Epithelial cell of proximal tubule (primary cell): ENCODE results near the gene SEPTIN1. TPM values are rescaled to one million over a fixed set of nuclear protein-coding genes. Genes with fewer than 3 reads are reported as not detected.

Experiments used
- DNase-seq: peaks from one replicate; pipeline ENCODE4 v3.0.0-alpha.2; 2011; ENCODE audit warnings: low read depth
- H3K4me3 ChIP-seq: 2 replicates; pipeline ENCODE4 v1.5.1; 2011; ENCODE audit warnings: low read depth, mild to moderate bottlenecking, low read length
- total RNA-seq: library from RNA; depleted of rRNA; stranded (reverse); fragments of >200 nt; gene quantifications from 2 replicates; pipeline ENCODE4 v1.2.3, GENCODE V29; 2015
- TF ChIP-seq, protein P1 (sequence below): conservative IDR thresholded peaks from 2 replicates; pipeline ENCODE4 v1.5.1; 2012; ENCODE audit warnings: low read depth, mild to moderate bottlenecking, low read length

The SEPTIN1 gene
- total RNA-seq, 1 donor from 2014 or later = 0.23 TPM

DNA sequence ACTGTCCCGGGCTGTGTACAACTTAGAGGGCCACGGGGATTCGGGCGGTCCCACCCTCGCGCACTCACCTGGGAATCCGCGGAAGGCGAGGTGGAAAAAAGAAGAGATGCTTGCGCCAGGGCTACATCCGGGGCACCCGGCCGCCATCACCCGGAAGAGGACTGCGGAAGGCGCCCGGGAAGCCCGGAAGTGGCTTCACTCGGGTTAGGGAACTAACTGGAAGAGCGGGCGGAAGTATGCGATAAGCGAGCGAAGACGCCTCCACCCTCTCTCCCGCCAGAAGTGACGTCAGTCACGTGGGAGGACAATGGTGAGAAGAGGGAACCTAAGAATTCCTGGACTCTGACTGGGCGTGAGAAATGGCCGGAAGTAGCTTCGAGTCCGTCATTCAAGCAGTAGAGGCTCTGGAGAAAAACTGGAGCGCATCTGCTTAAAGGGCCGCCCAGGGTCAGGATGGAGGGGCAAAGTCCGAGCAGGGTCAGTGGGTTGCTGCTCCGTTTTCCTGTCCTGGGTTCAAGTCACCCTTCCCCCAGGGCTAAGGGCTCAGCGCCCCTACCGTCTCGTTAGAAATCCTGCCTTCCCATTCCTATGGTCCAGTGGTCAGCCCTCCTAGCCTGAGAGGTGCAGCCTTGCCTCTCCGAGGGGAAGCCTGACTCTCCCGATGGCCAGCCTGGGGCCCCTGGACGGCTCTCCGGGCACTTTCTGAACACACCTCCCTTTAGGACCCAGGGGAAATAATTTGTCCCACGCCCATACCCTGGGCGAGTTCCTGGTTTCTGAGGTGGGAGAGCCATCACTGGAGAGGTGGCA, 27.0 kb downstream of the SEPTIN1 start, which contains the start of gene CD2BP2:
TSS of gene CD2BP2 (minus strand) at position 165 of the 810 bp plus-strand sequence. CDS start 627 bp downstream, outside the sequence.
- TF ChIP-seq, protein P1, sequence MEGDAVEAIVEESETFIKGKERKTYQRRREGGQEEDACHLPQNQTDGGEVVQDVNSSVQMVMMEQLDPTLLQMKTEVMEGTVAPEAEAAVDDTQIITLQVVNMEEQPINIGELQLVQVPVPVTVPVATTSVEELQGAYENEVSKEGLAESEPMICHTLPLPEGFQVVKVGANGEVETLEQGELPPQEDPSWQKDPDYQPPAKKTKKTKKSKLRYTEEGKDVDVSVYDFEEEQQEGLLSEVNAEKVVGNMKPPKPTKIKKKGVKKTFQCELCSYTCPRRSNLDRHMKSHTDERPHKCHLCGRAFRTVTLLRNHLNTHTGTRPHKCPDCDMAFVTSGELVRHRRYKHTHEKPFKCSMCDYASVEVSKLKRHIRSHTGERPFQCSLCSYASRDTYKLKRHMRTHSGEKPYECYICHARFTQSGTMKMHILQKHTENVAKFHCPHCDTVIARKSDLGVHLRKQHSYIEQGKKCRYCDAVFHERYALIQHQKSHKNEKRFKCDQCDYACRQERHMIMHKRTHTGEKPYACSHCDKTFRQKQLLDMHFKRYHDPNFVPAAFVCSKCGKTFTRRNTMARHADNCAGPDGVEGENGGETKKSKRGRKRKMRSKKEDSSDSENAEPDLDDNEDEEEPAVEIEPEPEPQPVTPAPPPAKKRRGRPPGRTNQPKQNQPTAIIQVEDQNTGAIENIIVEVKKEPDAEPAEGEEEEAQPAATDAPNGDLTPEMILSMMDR = peak; percentile 21
- peak; percentile 97 for DNase-seq
- H3K4me3 ChIP-seq = peak within 1 kb of the TSS; percentile 85

DNA sequence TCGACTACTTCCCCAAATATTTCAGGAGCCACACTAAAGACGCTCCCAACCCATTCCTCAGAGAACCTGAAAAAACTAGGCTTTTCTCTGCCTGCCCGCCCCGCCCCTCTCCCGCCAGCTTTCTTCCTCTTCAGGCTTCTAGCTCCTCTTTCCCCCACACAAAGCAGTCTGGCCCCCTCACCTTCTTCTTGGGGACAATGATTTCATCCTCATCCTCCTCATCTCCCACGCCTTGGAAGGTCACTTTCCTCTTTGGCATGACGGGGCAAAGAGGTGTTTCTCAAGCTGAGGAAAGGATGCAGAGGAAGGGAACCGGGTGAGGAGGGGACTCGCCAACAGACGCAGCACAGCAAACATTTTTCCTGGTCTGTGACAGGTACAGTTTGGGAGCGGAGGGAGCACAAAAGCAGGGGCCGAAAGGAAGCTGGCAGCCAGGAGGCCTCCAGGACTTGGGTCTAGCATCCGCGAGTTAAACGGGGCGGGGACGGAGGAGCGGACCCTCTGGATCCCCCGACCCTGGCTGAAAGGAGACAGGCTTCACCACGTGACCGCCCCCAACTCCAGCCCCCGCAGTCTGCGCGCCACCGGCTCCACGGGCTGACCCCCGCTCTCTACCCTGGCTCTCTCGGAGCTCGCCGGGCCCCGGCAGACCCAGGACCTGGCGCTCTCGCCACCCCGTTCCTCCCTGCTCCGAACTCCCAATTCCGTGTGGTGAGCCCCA, 27.8 kb downstream of the SEPTIN1 start:
- DNase-seq = no peak
- TF ChIP-seq, protein P1 = no peak
- H3K4me3 ChIP-seq = peak overlapping the region; percentile 85

DNA sequence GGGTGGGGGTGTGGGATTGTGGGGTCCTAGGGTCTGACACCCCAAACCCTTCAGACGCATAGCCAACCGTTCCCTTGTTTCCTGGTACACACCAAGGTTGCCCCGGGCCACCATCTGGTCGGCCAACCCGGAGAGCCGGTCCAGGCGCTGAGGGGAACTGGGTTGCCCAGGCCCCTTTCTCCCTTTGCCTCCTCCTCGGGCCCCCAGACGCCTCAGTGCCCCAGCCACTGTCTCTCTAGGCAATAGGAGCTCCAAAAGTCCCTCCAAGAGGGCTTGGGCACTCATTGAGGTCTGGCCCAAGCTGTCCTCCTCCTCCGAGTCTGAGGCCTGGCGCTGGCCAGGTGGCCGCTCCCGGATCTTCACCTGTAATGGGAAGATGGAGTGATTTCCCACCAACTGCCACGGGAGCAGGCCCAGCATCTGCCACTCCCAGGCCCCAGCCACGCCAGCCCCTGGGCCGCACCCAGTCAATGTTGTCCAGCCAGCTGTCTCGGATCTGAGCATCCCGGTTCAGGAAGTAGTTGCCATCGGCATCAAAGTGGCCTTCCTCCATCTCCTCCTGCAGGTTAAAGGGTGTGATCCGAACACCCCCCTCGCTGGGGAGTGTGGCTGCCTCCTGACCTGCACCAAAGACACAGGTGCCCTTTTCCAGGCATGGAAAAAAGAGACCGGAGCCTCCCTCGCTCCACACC, 28.8 kb downstream of the SEPTIN1 start:
- no peak for DNase-seq
- peak overlapping the region; percentile 85 for H3K4me3 ChIP-seq
- TF ChIP-seq, protein P1 = no peak

DNA sequence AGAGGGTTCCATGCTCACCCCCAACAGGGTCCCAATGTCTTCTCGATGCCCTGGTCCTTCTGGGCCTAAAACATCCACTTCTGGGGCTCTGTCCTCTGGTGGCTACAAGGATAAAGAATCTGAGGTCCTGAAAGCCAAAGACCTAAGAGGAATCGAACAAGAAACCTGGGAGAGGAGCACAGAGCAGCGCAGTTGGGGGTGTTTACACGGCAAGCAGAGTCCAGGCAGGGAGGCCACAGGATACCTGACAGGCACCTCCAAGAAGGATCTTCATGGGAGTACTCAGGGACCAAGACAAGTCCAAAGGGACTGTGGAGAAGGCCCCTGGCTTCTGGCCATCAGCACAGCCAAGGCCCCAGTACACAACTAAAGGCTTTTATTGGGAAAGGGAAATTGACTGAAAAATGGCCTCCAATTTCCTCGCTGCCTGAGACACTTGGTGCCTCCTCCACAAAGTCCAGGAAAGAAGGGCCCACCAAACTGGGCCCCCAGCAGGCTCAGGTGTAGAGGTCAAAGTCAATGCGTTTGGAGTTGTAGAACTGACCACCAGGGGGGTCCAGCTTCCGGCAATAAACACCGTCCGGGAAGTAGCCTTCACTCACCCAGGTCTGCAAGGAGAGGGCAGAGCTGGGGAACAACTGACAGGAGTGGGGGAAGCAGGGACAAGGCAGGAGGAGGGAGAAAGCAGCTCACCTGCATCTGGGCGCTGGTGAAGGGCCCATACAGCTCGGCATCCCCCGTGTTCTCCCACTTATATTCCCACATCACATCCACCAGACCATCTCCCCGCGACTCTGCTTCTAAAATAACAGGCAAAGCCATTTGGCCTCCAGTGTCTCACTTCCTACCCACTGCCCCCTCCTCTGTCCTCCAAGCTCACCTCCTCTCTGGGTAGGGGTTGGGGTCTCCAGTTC, 29.6 kb downstream of the SEPTIN1 start:
- TF ChIP-seq, protein P1 = peak; percentile 37
- DNase-seq = no peak
- no peak overlapping the region for H3K4me3 ChIP-seq

DNA sequence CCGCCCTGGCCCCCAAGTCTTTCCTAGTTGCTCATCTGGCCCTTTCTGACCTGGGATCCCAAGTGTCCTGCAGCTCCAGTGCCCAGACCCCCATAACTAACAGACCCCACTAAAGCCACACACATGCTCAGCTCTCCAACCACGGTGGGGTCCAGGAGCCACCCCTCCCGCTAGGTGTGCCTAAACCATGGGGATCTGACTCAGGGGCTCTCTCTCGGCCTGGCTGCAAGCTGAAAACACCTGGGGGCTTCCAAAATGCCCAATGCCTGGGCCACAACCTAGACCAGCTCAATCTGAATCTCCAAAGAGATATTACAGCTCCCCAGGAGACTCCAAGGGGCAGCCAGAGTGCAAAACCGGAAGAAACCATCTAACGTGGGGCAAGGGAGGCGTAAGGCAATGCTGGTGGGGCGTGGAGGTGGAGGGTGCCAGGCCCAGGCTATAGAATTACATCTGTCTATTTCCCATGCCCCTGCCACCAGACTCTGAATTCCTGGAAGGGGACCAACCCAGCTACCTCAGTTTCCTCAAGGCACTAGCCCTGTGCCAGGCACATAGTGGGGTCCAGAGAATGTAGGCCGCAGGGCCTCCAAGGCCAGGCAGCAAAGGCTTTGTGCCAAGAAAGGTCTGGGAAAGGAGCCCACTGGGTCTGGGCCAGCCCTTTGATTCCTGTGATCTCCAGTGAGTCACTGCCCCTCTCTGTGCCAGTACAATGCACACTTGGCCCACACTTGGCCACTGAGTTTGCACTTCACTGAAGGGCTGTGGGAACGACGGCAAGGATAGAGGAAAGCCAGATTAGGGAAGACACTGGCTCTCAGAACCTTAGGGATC, 30.6 kb downstream of the SEPTIN1 start:
- no peak overlapping the region for H3K4me3 ChIP-seq
- peak; percentile 68 for DNase-seq
- TF ChIP-seq, protein P1 = no peak
